NCI-H1694 (cell line): ENCODE results near the gene ARHGEF7.

Experiments
- DNase-seq: peaks from one replicate; lab custom pipeline; 2025; lab: John Stamatoyannopoulos, UW

Gene ARHGEF7

DNA sequence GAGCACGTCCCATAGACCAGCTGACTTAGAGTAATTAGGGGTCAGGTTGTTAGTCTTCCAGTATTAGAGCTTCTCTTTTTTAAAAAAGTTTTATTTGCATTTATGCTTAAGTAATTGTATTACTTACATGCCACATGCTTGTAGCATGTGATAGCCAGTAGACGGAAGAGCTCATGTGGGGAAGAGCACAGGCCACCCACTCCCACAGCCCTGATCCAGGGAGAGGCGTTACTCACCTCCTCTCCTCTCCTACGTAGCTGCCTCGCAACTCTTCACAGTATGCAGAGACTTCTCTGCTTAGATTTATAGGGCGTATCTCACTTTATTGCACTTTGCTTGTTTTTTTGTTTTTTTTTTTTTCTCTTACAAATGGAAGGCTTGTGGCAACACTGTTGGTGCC lies 110.1 kb downstream of the ARHGEF7 start:
- DNase-seq = no peak

DNA sequence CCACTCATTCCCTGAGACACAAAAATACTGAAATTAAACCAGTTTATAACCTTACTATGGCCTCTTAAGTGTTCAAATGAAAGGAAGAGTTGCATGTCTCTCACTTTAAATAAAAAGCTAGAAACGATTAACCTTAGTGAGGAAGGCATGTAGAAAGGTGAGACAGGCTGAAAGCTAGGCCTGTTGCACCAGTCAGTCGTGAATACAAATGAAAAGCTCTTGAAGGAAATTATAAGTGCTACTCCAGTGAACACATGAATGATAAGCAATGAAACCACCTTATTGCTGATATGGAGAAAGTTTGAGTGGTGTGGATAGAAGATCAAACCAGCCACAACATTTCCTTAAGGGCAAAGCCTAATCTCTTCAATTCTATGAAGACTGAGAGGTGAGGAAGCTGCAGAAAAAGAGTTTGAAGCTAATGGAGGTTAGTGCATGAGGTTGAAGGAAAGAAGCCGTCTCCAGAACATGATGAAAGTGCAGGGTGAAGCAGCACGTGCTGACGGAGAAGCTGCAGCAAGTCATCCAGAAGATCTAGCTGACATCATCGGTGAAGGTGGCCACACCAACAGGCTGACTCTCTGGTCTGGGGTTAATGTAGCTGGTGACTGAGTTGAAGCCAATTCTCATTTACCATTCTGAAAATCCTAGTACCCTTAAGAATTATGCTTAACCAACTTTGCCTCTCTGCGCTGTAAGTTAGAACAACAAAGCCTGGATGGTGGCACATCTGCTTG lies 110.9 kb downstream of the ARHGEF7 start:
- DNase-seq = no peak

DNA sequence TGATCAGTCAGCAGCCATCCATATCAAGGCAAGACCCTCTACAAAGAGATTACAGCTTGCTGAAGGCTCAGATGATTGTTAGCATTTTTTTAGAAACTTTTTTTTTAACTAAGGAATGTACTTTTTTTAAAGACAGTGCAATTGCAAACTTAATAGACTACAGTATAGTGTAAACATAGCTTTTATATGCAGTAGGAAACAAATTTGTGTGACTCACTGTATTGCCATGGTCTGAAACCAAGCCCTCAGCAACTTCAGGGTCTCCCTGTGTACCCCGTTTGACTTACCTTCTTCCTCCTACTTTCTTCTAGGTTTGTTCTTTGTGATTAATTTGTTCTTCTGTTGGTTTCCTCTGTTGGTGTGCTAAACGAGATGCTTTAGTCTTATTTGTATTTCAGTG lies 112.3 kb downstream of the ARHGEF7 start:
- no peak for DNase-seq

DNA sequence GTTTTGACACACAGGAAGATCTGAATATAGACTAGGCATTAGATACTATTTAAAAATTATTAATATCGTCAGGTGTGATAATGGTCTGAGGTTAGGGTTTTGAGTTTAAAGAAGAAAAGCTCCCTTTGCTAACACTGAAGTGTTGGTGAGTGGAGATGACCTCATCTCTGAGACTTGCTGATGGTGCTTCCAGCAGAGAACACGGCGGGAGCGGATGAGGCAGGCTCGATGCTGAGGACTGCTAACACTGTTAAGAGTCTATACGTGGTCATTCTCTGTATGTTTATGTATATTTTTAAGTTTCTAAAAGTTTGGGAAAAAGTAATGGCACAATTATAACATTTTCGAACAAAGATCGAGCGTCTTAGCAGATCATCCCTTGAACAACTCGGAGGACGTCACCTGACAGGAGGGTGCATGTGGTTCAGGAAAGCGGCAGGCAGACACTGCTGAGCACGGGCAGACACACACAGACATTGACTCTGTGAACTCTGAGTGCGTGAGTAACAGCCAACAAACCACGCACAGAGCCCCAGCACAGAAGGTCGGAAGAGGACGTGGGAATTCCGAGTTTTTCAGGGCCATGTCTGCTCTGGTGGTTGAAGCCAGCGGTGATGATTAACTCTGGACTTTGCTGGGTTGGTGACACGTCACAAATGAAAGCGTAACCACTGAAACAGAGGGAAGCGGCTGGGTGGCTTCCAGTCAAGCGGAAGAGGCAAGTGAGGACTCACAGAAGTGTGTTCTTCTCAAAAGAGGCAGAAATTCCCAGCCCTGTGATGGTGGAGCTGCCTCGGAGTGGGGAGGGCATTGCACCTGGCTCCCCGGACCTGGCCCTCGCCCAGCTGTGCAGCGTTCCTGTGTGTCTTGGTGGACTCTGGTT lies 113.4 kb downstream of the ARHGEF7 start:
- no peak for DNase-seq

DNA sequence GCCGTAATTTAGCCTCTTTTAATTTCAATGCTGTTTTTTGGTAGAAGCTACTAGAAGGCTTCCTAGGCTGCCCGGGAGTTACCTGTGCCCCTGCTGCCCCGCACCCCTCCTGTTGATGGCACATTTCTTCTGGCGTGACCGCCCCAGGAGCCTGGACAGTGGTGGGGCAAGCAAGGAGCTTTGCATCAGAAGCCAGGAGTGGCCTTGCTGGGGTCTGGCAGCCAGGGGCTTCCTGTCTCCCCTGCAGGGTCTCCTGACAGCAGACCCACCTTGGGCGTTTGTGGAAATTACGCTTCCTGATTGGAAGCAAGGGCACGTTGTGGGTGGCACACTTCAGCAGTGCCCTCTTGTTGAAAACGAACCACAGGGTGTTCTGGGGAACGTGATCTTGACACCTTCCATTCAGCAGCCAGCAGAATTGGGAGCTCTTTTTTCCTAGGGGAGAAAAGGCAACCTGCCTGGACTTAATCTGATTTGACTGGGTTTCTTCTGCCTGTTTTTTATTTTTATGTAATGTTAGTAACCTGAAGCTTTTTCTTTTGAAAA lies 115.3 kb downstream of the ARHGEF7 start:
- no peak for DNase-seq

DNA sequence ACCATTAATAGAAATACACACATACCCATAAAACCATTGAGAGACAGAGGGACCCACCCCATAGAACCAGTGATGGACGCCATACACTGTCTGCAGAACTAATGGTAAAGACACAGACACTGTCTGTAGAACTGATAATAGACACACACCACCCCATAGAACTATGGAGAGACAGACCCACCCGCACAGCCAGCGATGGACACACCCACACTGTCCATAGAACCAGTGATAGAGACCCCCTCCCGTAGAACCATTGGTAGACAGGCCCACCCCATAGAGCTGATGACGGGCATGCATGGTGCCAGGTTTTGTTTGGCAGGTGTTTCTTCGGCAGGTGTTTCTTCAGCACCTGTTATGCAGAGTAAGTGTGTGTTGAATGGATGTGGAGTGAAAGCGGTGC lies 117.1 kb downstream of the ARHGEF7 start:
- no peak for DNase-seq

DNA sequence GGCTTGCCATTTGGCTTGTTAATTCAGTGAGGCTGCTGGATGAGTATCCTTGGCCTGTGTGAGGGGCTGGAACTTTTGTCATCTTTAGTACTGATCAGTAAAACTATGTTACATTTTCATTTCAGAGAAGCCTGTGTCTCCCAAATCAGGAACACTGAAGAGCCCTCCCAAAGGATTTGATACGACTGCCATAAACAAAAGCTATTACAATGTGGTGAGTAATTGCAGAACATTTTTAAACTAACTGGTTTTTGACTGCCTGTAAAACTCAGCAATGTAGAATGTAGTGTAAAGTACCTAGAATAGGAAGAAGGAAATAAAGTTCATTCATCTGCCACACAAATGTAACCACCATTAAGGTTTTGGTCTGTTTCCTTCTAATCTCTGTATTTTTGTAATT lies 118.0 kb downstream of the ARHGEF7 start:
- no peak for DNase-seq

DNA sequence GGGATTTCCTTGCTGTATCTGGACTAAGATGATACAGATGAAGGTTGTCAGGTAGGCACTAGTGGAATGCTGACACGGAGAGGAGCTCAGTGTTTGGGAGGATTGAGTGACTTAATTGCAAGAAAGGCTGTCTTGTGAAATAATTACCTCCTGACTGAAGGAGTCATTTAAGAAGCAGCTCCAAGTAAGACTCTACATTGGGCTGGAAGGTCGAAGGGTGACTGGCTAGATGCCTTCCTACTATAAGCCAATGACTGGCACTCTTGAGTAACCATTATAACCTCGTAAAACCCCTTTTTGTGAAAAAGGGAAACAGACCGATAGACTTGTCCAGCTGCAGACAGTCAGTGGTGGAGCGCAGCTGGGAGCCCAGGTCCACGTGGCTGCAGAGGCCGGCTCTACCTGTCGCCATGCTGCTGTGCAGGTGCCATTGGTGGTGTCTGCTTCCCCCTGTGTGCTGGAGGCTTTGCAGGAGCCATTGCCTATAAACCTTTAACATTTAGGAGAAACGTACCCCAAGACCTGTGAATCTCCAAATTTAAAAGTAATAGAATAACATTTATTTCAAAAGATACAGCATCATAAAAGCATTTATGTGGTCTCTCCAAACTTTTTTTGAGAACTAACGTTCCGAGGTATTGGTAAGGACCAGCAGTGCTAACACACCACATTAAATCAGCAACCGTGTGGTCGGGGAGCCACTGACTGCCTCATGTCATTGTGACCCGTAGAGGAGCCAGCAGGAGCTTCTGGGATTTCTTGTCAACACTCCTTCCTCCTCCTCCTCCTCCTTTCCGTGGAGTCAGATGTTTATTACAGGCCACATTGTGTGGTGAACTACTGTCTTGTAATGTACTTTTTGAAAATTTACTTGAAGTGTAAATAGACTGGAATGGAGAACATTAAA lies 124.9 kb downstream of the ARHGEF7 start:
- no peak for DNase-seq

DNA sequence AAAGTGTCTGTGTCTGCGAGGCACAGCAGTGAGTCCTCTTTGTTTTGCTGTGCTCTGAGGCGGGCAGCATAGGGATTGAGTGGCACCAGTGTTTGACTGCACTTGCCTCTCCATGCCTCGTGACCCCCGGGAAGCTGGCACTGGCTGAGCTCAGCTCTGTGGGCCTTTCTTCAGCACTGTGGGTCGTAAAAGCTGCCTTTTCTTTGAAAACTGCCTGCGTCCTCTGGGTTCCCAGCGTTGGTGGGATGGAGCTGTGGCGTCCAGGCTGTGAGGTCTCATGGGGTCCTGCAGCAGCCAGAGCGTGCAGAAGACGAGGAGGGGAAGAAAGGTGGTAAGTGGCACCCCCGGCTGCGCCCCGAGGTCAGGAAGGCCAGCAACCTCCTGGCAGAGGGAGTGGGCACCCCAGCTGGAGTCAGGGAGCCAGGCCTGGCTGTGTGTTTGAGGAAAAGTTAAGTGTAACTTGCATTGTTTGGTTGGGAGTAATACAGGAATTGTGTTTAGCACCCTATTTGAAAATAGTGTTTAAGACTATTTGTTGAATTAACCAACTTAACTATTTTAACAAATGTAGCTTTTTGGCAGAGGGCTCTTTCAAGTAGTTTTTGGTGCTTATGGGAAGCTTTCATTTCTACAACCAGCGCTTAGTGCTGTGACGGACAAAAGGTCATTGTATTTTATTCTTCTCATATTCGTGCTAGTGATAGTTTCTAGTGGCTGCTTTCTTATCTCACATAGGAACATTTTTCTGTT lies 126.1 kb downstream of the ARHGEF7 start:
- DNase-seq = no peak

DNA sequence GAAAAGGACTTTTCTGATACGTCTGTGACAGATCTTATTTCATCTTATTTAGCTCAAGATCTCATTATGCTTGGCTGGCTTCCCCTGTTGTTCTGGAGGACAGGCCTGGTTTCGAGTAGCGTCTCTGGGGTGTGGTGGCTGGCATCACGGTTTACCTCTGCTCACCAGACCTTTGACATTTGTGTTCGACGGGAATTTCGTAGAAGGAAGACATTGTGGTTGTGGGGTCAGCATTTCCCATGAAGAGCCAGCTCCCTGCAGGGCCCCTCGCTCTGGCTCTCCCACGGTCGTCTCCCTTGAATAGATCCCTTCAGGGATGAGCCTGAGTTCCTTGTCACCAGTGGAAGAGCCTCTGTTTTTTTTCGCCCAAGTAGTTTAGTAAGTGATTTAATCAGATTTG lies 126.8 kb downstream of the ARHGEF7 start:
- DNase-seq = no peak

DNA sequence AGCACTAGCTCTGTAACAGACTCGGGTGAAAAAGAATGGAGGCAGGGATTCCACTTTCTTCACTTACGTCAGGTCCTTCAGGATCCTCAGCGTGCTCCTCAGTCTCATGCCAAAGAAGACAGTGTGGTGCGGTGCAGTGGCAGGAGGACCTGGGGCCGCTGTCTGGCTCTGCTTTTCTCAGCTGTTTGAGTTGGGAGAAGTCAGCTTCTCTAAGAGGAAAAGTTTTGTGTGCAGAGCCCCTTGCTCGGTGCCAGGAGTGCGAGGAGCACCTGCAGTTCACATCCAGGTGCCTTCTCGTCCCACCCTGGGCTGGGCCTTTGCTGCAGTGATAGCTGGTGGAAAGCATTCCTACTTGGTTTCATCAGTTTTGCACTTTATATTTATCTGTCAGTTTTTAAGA lies 127.5 kb downstream of the ARHGEF7 start:
- no peak for DNase-seq

DNA sequence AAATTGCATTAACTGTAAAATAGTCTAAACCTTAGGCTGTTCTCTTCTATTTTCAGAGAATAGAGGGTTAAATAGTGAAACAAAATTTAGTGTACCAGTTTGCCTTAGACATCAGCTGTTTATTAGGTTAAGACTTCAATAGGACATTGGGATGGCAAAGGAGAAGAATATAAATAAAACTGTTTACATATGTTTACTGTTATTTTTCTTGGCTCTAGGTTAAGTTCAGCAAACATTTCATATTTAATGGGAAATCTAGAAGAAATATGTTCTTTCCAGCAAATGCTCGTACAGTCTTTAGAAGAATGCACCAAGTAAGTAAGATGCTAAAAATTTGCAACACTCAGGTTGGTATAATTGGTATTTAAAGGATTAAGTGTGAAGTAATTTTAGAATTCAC lies 128.9 kb downstream of the ARHGEF7 start:
- no peak for DNase-seq

DNA sequence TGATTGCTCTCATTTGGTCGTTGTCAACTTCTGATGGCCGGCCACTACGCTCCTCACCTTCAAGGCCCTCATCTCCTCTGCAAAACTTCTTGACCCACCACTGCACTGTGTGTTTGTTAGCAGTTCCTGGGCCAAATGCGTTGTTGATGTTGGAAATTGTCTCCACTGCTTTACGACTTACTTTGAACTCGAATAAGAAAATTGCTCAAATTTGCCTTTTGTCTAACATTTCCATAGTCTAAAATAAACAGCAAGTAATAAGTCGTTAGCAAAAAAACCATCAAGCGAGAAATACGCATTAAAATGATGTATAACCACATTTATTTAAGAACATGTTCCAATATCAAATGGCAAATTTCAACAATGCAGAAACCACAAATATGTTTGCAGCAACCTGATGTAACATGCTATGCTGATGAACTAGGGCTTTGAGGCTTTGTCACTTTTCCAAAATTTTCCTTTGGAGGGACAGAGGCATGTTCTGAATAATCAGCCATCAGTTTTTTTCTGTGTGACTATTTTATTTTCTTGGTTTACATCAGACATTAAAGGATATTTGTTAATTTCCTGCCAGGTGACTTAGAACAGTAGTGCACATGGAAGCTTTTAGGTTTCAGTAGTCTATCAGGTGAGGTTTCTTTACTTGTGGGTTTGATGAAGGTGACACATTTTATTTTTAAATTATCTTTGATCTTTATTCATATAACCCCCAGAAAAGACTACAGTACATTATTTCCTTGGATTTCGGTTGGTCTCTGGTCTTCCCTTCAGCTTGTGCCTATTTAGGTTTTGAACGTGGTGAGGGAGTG lies 130.7 kb downstream of the ARHGEF7 start:
- no peak for DNase-seq

DNA sequence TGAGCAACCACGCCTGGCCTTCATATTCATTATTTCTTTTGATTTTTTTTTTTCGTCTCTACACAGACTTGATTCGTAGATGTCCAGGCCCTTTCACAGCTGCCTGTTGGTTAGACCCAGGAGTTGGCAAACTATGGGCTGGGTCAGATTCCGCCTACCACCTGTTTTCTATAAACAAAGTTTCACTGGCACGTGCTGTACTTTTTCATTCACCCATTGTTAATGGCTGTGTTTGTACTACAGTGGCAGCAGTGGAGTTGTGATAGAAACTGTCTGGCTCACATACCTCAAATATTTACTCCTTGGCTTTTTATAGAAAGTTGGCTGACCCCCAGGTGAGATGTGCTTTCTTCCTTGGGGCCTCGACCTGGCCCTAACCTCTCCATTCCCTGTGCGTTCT lies 132.4 kb downstream of the ARHGEF7 start:
- DNase-seq = no peak

DNA sequence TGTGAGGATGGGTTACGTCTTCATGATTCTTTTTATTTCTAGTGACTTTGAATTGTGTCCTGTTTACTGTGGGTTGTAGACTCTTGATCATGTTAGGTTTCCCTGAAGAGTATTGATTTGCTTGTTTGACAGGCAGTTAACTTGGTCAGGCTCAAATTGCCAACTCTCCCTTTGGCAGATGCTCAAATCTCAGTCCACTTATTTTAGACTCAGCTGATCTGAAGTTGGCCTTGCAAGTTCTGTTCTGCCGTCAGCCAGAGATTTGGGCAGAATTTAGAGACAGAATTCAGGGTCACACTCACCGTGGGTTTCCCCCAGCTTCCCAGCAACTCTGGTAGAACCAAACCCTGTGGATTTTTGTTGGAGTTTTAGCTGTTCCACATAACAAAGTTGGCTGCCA lies 133.7 kb downstream of the ARHGEF7 start:
- no peak for DNase-seq

DNA sequence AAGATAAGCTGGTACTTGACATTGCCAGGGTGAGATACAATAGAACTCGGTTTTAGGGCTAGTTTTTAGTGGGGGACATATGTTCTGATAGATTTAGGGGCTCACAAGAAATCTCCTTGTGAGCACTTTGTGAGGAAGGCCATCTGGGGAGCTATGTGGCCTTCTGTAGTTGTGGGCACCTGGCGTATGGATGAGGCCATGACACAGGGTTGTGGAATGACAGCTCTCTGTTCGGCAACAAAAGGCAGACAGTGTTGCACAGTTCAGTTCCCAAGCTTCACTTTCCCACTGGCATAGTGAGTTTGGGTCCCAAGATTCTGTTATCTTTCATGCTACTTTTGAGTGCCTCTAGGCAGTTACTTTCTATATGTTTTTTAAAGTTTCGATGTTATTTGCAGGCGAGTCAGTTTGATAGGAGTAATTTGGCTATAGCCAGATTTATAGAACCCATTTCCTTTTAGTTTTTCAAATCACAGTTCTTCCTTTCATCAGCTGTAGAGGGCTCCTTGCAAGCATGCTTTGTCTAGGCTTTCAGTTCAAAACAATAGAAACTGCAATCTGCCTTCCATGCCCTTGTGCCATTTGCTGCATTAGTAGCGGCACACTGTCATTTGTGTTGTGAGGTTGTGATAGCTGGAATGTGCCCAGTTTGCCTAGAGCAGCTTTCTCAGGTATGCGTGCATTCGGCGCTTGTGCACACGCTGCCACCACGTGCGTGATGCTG lies 134.7 kb downstream of the ARHGEF7 start:
- no peak for DNase-seq

DNA sequence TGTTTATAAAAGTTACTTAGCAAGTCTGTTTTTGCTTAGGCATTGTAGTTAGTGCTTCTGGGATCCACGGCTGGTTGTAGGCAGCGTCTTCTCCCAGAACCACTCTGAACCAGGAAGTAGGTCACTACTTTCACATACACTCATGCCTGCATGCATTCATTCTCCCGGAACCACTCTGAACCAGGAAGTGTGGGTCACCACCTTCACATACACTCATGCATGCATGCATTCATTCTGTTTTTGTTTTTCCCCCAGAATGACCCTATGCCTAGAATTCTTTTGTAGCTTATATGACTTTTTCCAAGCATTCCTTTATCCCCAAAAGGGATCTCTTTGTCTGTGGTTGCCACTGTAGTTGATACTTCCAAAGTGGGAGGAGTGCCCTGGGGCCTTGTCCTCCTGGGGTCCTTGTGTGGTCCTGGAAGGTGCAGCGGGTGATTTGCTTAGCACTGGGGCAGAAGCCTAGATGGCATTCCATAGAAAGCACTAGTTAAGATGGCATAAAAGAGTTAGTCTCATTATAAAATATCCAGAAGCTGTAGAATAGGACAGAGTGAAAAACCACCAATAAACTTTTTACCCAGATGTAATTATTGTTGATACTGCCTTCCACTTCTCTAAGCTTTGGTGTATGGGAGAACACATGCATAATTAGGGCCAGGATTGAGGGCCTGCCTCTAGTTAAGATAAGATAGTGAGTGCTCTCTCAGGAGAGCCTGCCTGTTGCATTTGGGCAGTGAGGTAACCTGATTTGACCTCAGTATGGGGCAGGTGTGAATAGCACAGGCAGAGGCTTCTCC lies 136.7 kb downstream of the ARHGEF7 start:
- DNase-seq = no peak

DNA sequence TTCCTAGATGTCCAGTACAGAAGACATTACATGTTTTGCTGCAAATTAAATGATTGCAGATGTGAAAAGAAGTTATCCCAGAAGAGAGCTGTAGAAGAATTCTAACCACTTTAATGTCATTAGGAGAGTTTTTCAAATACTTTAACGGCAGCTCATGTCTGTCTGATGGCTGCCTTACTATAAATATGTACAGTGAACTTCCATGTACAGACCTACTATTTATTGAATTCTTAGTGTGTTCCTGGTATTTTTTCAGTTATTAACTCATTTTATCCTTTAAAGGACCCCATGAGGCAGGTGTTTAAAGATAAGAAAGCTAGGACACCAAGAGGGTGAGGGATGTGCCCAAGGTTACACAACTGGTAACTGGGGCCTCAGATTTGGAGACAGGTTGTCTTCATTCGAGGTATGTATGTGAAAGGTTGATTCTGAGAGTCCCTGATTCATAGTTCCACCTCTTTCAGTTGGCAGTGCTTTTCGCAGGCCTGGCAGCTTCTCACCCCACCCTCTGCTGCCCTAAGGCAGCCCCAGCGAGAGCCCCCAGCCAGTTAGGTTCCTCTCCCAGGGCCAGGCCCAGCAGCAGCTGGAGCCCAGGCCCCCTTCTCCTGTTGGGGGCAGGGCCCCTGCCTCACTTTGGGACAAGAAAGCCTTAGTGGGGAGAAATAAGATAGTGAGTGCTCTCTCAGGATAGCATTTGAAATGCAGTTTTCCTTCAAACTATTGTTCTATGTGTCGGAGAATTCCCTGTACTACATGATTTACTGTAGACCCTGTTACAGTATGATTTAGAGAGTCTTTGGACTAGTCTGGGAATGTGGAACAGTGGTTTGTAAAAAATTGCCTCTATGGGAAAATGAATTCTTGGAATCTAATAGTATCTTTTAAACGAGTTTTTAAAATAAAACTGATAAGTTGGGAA lies 137.6 kb downstream of the ARHGEF7 start:
- DNase-seq = no peak
